CD8-positive, alpha-beta memory T cell (primary cell): ENCODE results near the gene TTC12. TPM values are rescaled to one million over a fixed set of nuclear protein-coding genes. Genes with fewer than 3 reads are reported as not detected.

ENCODE experiments used
- CTCF ChIA-PET: fragments of 350-600 bp; sonication (Branson Sonifier 250); formaldehyde crosslinking; loops from one replicate; lab custom pipeline; 2021; ENCODE audit warnings: antibody characterized with exemption; lab: Charles Lee
- POLR2A ChIA-PET: fragments of 350-600 bp; sonication (Branson Sonifier 250); formaldehyde crosslinking; loops from one replicate; lab custom pipeline; 2021; ENCODE audit warnings: antibody characterized with exemption; lab: Charles Lee
- DNase-seq, 5 donors: peaks; one replicate each; pipeline versions ENCODE4 v3.0.0 to v3.0.0-alpha.2; 2020 to 2022; ENCODE audit warnings: mixed read lengths in 1 of 5
- H3K27ac ChIP-seq: one replicate; pipeline ENCODE4 v1.7.0; 2013; ENCODE audit warnings: low read depth, mild to moderate bottlenecking, low read length, moderate library complexity
- H3K27me3 ChIP-seq: 2 replicates; pipeline ENCODE4 v1.7.0; 2013; ENCODE audit warnings: low read length, mild to moderate bottlenecking; ENCODE audit not compliant: insufficient read depth, poor library complexity, severe bottlenecking
- H3K36me3 ChIP-seq: 2 replicates; pipeline ENCODE4 v1.7.0; 2013; ENCODE audit warnings: mild to moderate bottlenecking, low read length, moderate library complexity; ENCODE audit not compliant: insufficient read depth
- H3K4me1 ChIP-seq: 2 replicates; pipeline ENCODE4 v1.7.0; 2013; ENCODE audit warnings: mild to moderate bottlenecking, low read length, moderate library complexity; ENCODE audit not compliant: insufficient read depth
- H3K4me3 ChIP-seq: 2 replicates; pipeline ENCODE4 v1.7.0; 2013; ENCODE audit warnings: mild to moderate bottlenecking, low read length
- H3K9me3 ChIP-seq: 2 replicates; pipeline ENCODE4 v1.7.0; 2013; ENCODE audit warnings: mild to moderate bottlenecking, low read length
- H3K27ac Mint-ChIP-seq, 8 donors: one replicate each; pipeline ENCODE4 v1.8.0; 2020 to 2021; ENCODE audit warnings: mixed read lengths in 8 of 8, mild to moderate bottlenecking in 6 of 8, inconsistent platforms in 3 of 8, moderate library complexity in 3 of 8
- H3K27me3 Mint-ChIP-seq, 2 donors: one replicate each; pipeline ENCODE4 v1.8.0; 2020 to 2021; ENCODE audit warnings: mixed read lengths in 2 of 2, mild to moderate bottlenecking in 1 of 2, moderate library complexity in 1 of 2
- H3K36me3 Mint-ChIP-seq, 3 donors: one replicate each; pipeline ENCODE4 v1.8.0; 2020 to 2021; ENCODE audit warnings: mixed read lengths in 3 of 3, inconsistent platforms in 1 of 3, mild to moderate bottlenecking in 1 of 3
- H3K4me1 Mint-ChIP-seq, 3 donors: one replicate each; pipeline ENCODE4 v1.8.0; 2020 to 2021; ENCODE audit warnings: mixed read lengths in 3 of 3, inconsistent platforms in 1 of 3, mild to moderate bottlenecking in 1 of 3
- H3K4me3 Mint-ChIP-seq, 7 donors: one replicate each; pipeline ENCODE4 v1.8.0; 2020 to 2021; ENCODE audit warnings: mixed read lengths in 7 of 7, mild to moderate bottlenecking in 6 of 7, moderate library complexity in 4 of 7, inconsistent platforms in 2 of 7
- H3K9me3 Mint-ChIP-seq, 5 donors: one replicate each; pipeline ENCODE4 v1.8.0; 2020 to 2022; ENCODE audit warnings: mixed read lengths in 5 of 5, mild to moderate bottlenecking in 3 of 5, moderate library complexity in 2 of 5, inconsistent platforms in 1 of 5
- polyA plus RNA-seq: library from polyadenylated mRNA; unstranded; fragments of 300-500 nt; fragmentation: Illumina TruSeq; gene quantifications from one replicate; pipeline ENCODE4 v1.2.3, GENCODE V29; 2021
- total RNA-seq, 2 experiments: library from RNA; stranded (reverse); gene quantifications; one replicate each; pipeline ENCODE4 v1.2.3, GENCODE V29; 2021

The TTC12 gene
- total and polyA plus RNA-seq, 3 experiments from 2014 or later = 7.2 to 21.9 (median 20.3) TPM

DNA sequence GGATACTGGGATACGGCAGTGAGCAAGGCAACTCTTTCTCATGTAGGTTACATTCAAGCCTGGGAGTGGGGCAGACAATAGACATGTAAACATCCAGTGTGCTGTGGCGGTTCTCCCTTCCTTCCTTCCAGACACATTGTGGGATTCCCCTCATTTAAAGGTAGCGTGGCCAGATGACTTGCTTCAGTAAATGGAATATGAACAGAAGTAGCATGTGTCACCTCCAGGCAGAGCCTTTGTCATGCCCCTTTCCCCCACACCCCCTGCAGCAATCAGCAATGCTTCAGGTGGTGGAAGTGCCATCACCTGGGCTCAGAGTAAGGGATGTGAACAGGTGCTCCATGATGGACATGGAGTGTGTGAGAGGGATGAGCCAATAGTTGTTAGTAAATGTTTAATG is 34.8 kb upstream of the TTC12 start:
- no peaks in the 10 kb centered on the region for H3K9me3 Mint-ChIP-seq

DNA sequence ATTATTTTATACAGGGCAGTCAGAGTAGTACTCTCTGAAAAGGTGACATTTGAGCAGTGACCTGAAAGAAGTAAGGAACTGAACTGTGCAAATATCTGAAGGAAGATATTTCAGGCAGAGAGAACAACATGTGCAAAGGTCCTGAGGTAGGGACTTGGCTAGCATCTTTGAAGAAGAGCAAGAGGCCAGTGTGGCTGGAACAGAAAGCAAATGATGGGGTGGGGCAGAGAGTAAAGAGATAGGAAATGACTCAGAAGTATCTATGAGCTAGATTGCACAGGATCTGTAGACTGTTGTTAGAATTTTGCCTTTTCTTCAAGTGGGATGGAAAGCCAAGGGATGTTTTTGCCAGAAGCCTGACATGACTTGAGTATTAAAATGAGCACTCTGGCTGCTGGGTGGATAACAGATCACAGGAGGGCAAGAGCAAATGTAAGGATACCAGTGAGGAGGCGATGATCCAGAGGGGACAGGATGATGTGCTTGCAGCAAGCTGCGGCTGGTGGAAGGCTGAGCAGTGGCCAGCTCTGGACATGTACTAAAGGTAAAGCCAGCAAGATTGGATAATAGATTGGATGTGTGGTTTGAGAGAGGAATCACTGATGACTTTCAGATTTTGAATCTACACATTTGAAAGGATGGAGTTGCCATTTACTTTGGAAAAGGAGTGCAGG is 33.2 kb upstream of the TTC12 start:
- no peak for DNase-seq
- peaks cover 0 to 1% of the 10 kb centered on the region in 2 donors for H3K27me3 Mint-ChIP-seq
- Histone ChIP-seq H3K9me3 (no peaks in the 10 kb centered on the region), H3K27me3 (no peaks in the 10 kb centered on the region), H3K36me3 (no peaks in the 10 kb centered on the region), H3K27ac (no peak overlapping the region), H3K4me3 (no peak overlapping the region), H3K4me1 (no peaks in the 10 kb centered on the region)
- H3K9me3 Mint-ChIP-seq = no peaks in the 10 kb centered on the region
- ChIA-PET POLR2A (no interaction called here), CTCF (no interaction called here)
- H3K36me3 Mint-ChIP-seq = no peaks in the 10 kb centered on the region
- no peak overlapping the region for H3K27ac Mint-ChIP-seq
- H3K4me3 Mint-ChIP-seq = no peak overlapping the region
- no peaks in the 10 kb centered on the region for H3K4me1 Mint-ChIP-seq

More for the DNA sequence above, 34.8 kb upstream of the TTC12 start:
- CTCF ChIA-PET = no interaction called here
- Mint-ChIP-seq H3K27me3 (peaks cover 0 to 2% of the 10 kb centered on the region in 2 donors), H3K4me1 (no peaks in the 10 kb centered on the region), H3K4me3 (no peak overlapping the region), H3K36me3 (no peaks in the 10 kb centered on the region), H3K27ac (no peak overlapping the region)
- no peaks in the 10 kb centered on the region for H3K36me3 ChIP-seq
- H3K27me3 ChIP-seq = no peaks in the 10 kb centered on the region
- POLR2A ChIA-PET = no interaction called here
- no peak overlapping the region for H3K27ac ChIP-seq
- no peaks in the 10 kb centered on the region for H3K4me1 ChIP-seq
- H3K4me3 ChIP-seq = no peak overlapping the region
- H3K9me3 ChIP-seq = no peaks in the 10 kb centered on the region
- no peak for DNase-seq

DNA sequence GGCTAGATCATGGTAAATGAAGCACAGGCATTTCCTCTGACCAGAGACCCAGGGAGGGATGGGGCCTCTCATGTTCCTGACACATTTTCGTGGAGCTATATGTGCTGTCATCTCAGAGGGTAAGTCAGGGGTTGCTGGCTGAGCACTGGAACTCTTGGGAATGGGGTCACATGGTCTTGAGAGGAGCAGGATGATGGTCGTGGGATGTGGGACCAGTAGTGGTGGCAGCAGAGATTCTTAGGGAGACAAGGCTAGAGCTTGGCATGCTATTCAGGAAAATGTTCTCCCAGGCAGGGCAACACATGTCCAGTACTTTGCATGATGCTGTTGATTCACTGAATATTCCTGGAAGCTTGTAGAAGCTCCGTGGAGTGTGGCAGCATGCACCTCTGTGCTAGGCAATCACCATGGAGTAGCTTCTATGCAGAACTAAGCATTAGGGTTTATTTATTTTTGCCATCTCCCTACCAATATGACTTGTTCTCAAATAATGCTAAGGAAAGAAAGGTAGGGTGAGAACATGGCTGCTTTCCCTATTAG is 31.4 kb upstream of the TTC12 start:
- no peaks in the 10 kb centered on the region for H3K36me3 ChIP-seq
- no peaks in the 10 kb centered on the region for H3K9me3 ChIP-seq
- H3K9me3 Mint-ChIP-seq = no peaks in the 10 kb centered on the region
- no peak for DNase-seq
- H3K36me3 Mint-ChIP-seq = no peaks in the 10 kb centered on the region
- no peaks in the 10 kb centered on the region for H3K4me1 ChIP-seq
- no peaks in the 10 kb centered on the region for H3K4me1 Mint-ChIP-seq
- peaks cover 0 to 2% of the 10 kb centered on the region in 2 donors for H3K27me3 Mint-ChIP-seq
- H3K27me3 ChIP-seq = no peaks in the 10 kb centered on the region
- H3K4me3 Mint-ChIP-seq = no peak overlapping the region
- ChIA-PET CTCF (no interaction called here), POLR2A (no interaction called here)
- H3K27ac Mint-ChIP-seq = no peak overlapping the region
- no peak overlapping the region for H3K27ac ChIP-seq
- no peak overlapping the region for H3K4me3 ChIP-seq

DNA sequence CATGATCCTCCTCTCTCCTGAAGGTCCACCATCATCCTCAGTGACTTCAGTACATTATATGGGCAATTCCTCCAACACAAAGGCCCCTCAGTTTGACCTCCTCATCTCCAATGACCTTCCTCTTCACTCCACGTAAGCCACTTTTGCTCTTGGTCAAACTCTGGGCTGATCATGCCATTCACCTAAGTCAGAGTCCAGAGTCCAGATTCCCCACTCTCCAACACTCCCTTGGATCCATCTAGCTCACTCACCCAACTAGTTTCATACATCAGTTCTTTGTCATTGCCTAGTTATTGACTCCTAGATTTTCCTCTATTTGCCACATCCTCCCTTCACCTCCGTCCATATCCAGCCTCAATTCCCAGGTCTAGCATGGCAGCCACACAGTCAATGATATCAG is 30.5 kb upstream of the TTC12 start:
- no peaks in the 10 kb centered on the region for H3K9me3 ChIP-seq
- ChIA-PET CTCF (no interaction called here), POLR2A (no interaction called here)
- no peaks in the 10 kb centered on the region for H3K36me3 Mint-ChIP-seq
- no peak for DNase-seq
- peaks cover 0 to 2% of the 10 kb centered on the region in 2 donors for H3K27me3 Mint-ChIP-seq
- no peaks in the 10 kb centered on the region for H3K4me1 Mint-ChIP-seq
- H3K27ac ChIP-seq = no peak overlapping the region
- H3K9me3 Mint-ChIP-seq = no peaks in the 10 kb centered on the region
- H3K36me3 ChIP-seq = no peaks in the 10 kb centered on the region
- H3K4me3 Mint-ChIP-seq = no peak overlapping the region
- no peaks in the 10 kb centered on the region for H3K27me3 ChIP-seq
- H3K27ac Mint-ChIP-seq = no peak overlapping the region
- H3K4me1 ChIP-seq = no peaks in the 10 kb centered on the region
- no peak overlapping the region for H3K4me3 ChIP-seq

DNA sequence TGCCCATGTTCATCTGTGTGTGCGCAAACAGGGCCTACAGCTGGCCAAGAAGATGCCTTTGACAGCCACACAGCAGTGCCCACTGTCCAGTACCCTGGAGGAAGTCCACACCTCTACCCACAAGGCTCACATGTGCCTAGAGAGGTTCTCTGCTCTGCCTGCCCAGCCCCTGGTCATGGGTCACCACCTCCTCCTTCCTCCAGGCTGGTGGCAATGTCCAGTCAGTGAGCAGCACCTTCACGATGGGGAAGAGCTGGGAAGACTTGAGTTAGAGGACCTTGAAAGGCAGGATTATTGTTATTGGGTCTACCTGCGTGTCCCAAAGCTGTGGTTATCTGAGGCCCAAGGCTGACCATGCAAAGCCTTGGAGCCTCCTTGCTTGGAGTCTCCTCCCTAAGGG is 28.4 kb upstream of the TTC12 start:
- H3K27ac Mint-ChIP-seq = no peak overlapping the region
- no peaks in the 10 kb centered on the region for H3K4me1 ChIP-seq
- H3K27me3 ChIP-seq = no peaks in the 10 kb centered on the region
- no peak for DNase-seq
- H3K9me3 ChIP-seq = no peaks in the 10 kb centered on the region
- H3K4me3 ChIP-seq = no peak overlapping the region
- ChIA-PET POLR2A (no interaction called here), CTCF (no interaction called here)
- no peaks in the 10 kb centered on the region for H3K9me3 Mint-ChIP-seq
- H3K36me3 ChIP-seq = no peaks in the 10 kb centered on the region
- H3K27me3 Mint-ChIP-seq = peaks cover 0 to 2% of the 10 kb centered on the region in 2 donors
- no peaks in the 10 kb centered on the region for H3K4me1 Mint-ChIP-seq
- no peaks in the 10 kb centered on the region for H3K36me3 Mint-ChIP-seq
- H3K27ac ChIP-seq = no peak overlapping the region
- no peak overlapping the region for H3K4me3 Mint-ChIP-seq

DNA sequence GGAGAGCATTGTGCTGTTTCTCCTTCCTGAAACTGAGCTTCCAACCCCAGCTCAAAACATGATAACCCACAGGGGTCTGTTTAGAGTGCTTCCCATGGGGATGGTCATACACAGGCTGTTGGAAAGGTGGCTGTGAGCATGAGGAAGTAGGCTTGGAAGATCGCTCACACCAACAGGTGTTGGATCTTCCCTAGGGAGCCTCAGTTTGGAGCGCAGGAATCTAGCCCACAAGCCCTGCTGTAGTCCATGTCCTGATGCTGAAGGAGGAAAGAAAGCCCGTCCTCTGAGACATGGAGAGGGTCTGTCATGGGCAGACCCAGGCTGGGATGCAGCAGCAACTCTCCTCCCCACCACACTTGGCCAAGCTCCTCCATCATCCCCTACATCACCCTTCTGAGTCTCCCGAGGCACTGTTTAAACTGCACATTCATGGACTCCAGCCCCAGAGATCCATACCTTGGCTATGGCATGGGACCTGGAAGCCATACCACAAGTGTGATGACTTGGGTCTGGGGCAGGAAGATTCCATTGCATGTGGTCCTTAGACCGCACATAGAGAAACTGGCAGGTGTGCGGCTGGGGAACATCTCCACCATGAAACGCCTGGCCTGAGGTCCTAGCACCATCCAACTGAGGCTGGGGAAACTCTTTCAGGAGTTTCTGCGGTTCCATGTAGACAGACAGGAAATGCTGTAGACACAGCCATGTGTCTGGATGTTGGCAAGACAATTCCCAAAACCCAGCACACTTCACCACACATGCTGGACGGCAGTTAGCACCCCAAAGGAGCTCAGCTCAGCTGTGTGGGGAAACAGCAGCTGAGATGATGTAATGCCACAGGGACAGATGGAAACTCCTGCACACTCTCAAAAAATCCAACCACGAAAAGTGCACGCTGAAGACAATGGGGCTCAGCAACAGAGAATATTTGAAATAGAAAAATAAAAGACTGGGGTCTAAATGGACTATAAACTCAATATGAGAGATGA is 27.6 kb upstream of the TTC12 start:
- no peaks in the 10 kb centered on the region for H3K9me3 Mint-ChIP-seq
- ChIA-PET POLR2A (no interaction called here), CTCF (interaction anchor here (1.0 kb wide), 1 partner anchor 1006 kb away, joined by 3 read pairs; no protein-coding TSS in a partner anchor)
- no peak overlapping the region for H3K4me3 Mint-ChIP-seq
- no peak overlapping the region for H3K4me3 ChIP-seq
- H3K27ac ChIP-seq = no peak overlapping the region
- H3K36me3 ChIP-seq = no peaks in the 10 kb centered on the region
- H3K27me3 Mint-ChIP-seq = peaks cover 0 to 3% of the 10 kb centered on the region in 2 donors
- H3K9me3 ChIP-seq = no peaks in the 10 kb centered on the region
- no peaks in the 10 kb centered on the region for H3K36me3 Mint-ChIP-seq
- H3K27ac Mint-ChIP-seq = no peak overlapping the region
- no peak for DNase-seq
- no peaks in the 10 kb centered on the region for H3K27me3 ChIP-seq
- no peaks in the 10 kb centered on the region for H3K4me1 Mint-ChIP-seq
- H3K4me1 ChIP-seq = no peaks in the 10 kb centered on the region

DNA sequence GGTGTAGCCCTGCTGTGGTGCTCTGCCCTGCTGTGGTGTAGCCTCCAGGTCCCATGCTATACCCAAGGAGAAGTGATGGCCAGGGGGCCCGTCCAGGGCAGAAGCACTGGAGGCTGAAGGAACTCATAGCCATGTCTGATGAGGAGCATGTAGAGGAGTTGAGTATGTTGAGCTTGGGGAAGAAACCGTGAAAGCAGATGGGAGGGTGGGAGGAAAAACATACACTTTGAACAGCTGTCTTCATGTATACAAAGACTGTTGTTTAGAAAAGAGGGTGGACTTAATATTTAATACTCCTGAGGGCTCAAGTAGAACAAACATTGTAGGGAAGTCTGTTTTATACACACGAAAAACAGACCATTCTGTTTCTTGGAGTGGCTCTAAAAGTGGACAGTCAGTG is 26.6 kb upstream of the TTC12 start:
- no peaks in the 10 kb centered on the region for H3K9me3 Mint-ChIP-seq
- H3K4me3 Mint-ChIP-seq = no peak overlapping the region
- Histone ChIP-seq H3K4me1 (no peaks in the 10 kb centered on the region), H3K27ac (no peak overlapping the region), H3K9me3 (no peaks in the 10 kb centered on the region), H3K36me3 (no peaks in the 10 kb centered on the region), H3K27me3 (no peaks in the 10 kb centered on the region), H3K4me3 (no peak overlapping the region)
- H3K36me3 Mint-ChIP-seq = no peaks in the 10 kb centered on the region
- ChIA-PET CTCF (interaction anchor here (1.0 to 1.4 kb wide), 2 partner anchors 12 to 1007 kb away, joined by 3 read pairs; no protein-coding TSS in a partner anchor), POLR2A (no interaction called here)
- no peak overlapping the region for H3K27ac Mint-ChIP-seq
- peaks cover 3 to 7% of the 10 kb centered on the region in 2 donors for H3K27me3 Mint-ChIP-seq
- no peak for DNase-seq
- H3K4me1 Mint-ChIP-seq = no peaks in the 10 kb centered on the region
